ENCODE measurements around the gene ARID4A. TPM values are rescaled to one million over a fixed set of nuclear protein-coding genes. Genes with fewer than 3 reads are reported as not detected.

Gene ARID4A
- total and polyA plus RNA-seq, 2 of the 13 experiments (the other 11 are each of a cell fraction or from before 2014, with no cell fraction given): 7.2 to 9.7 TPM

GRCh38 chr14:58274881-58275280 is 23.5 kb upstream of the ARID4A start:
- DNase-seq (ENCODE audit: low spot score): no peak
- Histone ChIP-seq H3K79me2 (ENCODE audit: insufficient read depth, low read length) (peaks cover 77% of the 10 kb centered on the region), H4K20me1 (ENCODE audit: insufficient read depth, low read length) (no peaks in the 10 kb centered on the region; the same call in 1 of the 2 replicates), H3K27me3 (ENCODE audit: control insufficient read depth in 1 of 2, insufficient read depth in 2 of 2, low read length in 2 of 2) (no peaks in the 10 kb centered on the region), H3K27ac (ENCODE audit: extremely low read length, insufficient read depth, low read length) (peak overlapping the region; percentile 44), H3K9ac (ENCODE audit: insufficient read depth, low read depth, low read length) (no peak overlapping the region), H3K4me2 (ENCODE audit: low read depth, low read length) (no peak overlapping the region), H3K4me3 (replicated peaks in 1 of 3; ENCODE audit: insufficient read depth in 1 of 3, low read depth in 2 of 3, low read length in 3 of 3) (no peak overlapping the region), H2AFZ (ENCODE audit: low read length) (no peak overlapping the region), H3K4me1 (ENCODE audit: insufficient read depth, low read length) (peaks cover 84% of the 10 kb centered on the region), H3K36me3 (replicated peaks in 1 of 2; ENCODE audit: control insufficient read depth in 1 of 2, insufficient read depth in 2 of 2, low read length in 2 of 2) (peaks cover 4 to 52% of the 10 kb centered on the region in 2 experiments), H3K9me3 (ENCODE audit: low read length) (no peaks in the 10 kb centered on the region)
- FAIRE-seq: no peak
- intact Hi-C loops (cut with micrococcal nuclease; ENCODE audit: unreplicated experiment): no loop called here
- CTCF ChIA-PET (ENCODE audit: low intra/inter-chr PET ratio, low total read pairs): no interaction called here
- in situ Hi-C loops (cut with HindIII; ENCODE audit: extremely low pct_ligation_motif_present, low pct_unique_long_range_greater_than_20kb): no loop called here
- TF ChIP-seq ZXDC (CRISPR knock-in tag; IDR thresholded peaks at IDR 0.05) (no peak), ZNF879 (CRISPR knock-in tag; IDR thresholded peaks at IDR 0.05) (no peak)
- ATAC-seq: no peak
- no TSS peak for BruUV-seq (replicated peaks)
- POLR2A ChIA-PET: interaction anchor here (0.9 to 7.3 kb wide), 4 partner anchors 12 to 30 kb away, joined by 3 to 92 read pairs (median 13); partner anchors contain the start of genes ARID4A and PSMA3

- ATAC-seq (no peak), FAIRE-seq (no peak), DNase-seq (ENCODE audit: low spot score) (no peak)
- Histone ChIP-seq H3K4me2 (ENCODE audit: low read depth, low read length) (no peak overlapping the region), H3K9ac (ENCODE audit: insufficient read depth, low read depth, low read length) (no peak overlapping the region), H3K27me3 (ENCODE audit: control insufficient read depth in 1 of 2, insufficient read depth in 2 of 2, low read length in 2 of 2) (no peaks in the 10 kb centered on the region), H3K4me1 (ENCODE audit: insufficient read depth, low read length) (peaks cover 83% of the 10 kb centered on the region), H3K4me3 (replicated peaks in 1 of 3; ENCODE audit: insufficient read depth in 1 of 3, low read depth in 2 of 3, low read length in 3 of 3) (no peak overlapping the region), H3K36me3 (replicated peaks in 1 of 2; ENCODE audit: control insufficient read depth in 1 of 2, insufficient read depth in 2 of 2, low read length in 2 of 2) (peaks cover 4 to 46% of the 10 kb centered on the region in 2 experiments), H4K20me1 (ENCODE audit: insufficient read depth, low read length) (no peaks in the 10 kb centered on the region; the same call in 1 of the 2 replicates), H3K9me3 (ENCODE audit: low read length) (no peaks in the 10 kb centered on the region), H2AFZ (ENCODE audit: low read length) (no peak overlapping the region), H3K27ac (ENCODE audit: extremely low read length, insufficient read depth, low read length) (peak overlapping the region; percentile 36), H3K79me2 (ENCODE audit: insufficient read depth, low read length) (peaks cover 82% of the 10 kb centered on the region)
- CTCF ChIA-PET (ENCODE audit: low intra/inter-chr PET ratio, low total read pairs): no interaction called here
- in situ Hi-C loops (cut with HindIII; ENCODE audit: extremely low pct_ligation_motif_present, low pct_unique_long_range_greater_than_20kb): no loop called here
- BruUV-seq (replicated peaks): no TSS peak
- WGBS (ENCODE audit: low lambda C conversion rate): 84% methylated on average over 2 of the region's 2 CpGs
- POLR2A ChIA-PET: interaction anchor here (0.6 to 7.3 kb wide), 5 partner anchors 10 to 31 kb away, joined by 3 to 92 read pairs (median 7); partner anchors contain the start of genes ARID4A and PSMA3
- no peak for TF ChIP-seq ZNF678 (CRISPR knock-in tag; IDR thresholded peaks at IDR 0.05)
- no peak for TF ChIP-seq YEATS4 (CRISPR knock-in tag; IDR thresholded peaks at IDR 0.05; ENCODE audit: borderline replicate concordance)
- TF ChIP-seq MYNN (CRISPR knock-in tag; IDR thresholded peaks at IDR 0.05; ENCODE audit: low read depth): no peak
- no peak for TF ChIP-seq UBTF (CRISPR knock-in tag; IDR thresholded peaks at IDR 0.05)
- TF ChIP-seq E2F2 (CRISPR knock-in tag; IDR thresholded peaks at IDR 0.05; ENCODE audit: borderline replicate concordance): no peak
- no peak for TF ChIP-seq ZC3H4 (CRISPR knock-in tag; IDR thresholded peaks at IDR 0.05; ENCODE audit: borderline replicate concordance)
- no peak for TF ChIP-seq ZSCAN31 (CRISPR knock-in tag; IDR thresholded peaks at IDR 0.05; ENCODE audit: low read depth)
- TF ChIP-seq RORA (CRISPR knock-in tag; IDR thresholded peaks at IDR 0.05): no peak
- no peak for TF ChIP-seq KDM6A (CRISPR knock-in tag; IDR thresholded peaks at IDR 0.05; ENCODE audit: low read depth)
- TF ChIP-seq RFX3 (CRISPR knock-in tag; IDR thresholded peaks at IDR 0.05): no peak
- intact Hi-C loops (cut with micrococcal nuclease; ENCODE audit: unreplicated experiment): no loop called here
These were observed 22.7 kb upstream of the ARID4A start for GRCh38 chr14:58275527-58276190.

Measured in HepG2 (cell line).